Stimulated activated CD4-positive, alpha-beta T cell treated with anti-CD3 and anti-CD28 coated beads, TNF-alpha, amount 100 ng/mL, for 4 hours (primary cell): ENCODE data around the gene SKAP1.
"Not testable (repeated sequence)": the region's sequence is repeated elsewhere in the genome, so short reads cannot be mapped to it uniquely, and the experiment has no call there.

ENCODE experiments used
- DNase-seq, 3 experiments: peaks; one replicate each; pipeline ENCODE4 v3.0.0-alpha.2; 2020; ENCODE audit warnings: low read depth in 3 of 3

Gene SKAP1

GRCh38 chr17:48413613-48414405 lies 16.2 kb downstream of the SKAP1 start:
- DNase-seq = no peak

GRCh38 chr17:48412841-48413240 lies 17.2 kb downstream of the SKAP1 start:
- DNase-seq = no peak

- not testable (repeated sequence) for DNase-seq
Observed at GRCh38 chr17:48410821-48411220, 19.2 kb downstream of the SKAP1 start.

GRCh38 chr17:48409607-48410006 lies 20.4 kb downstream of the SKAP1 start:
- DNase-seq = no peak

GRCh38 chr17:48406936-48407567 lies 23.0 kb downstream of the SKAP1 start:
- no peak for DNase-seq

GRCh38 chr17:48394821-48395220 lies 35.2 kb downstream of the SKAP1 start:
- no peak for DNase-seq

GRCh38 chr17:48393283-48393682 lies 36.7 kb downstream of the SKAP1 start:
- no peak for DNase-seq

- no peak for DNase-seq
Observed at GRCh38 chr17:48392857-48393256, 37.2 kb downstream of the SKAP1 start.

GRCh38 chr17:48391444-48391843 lies 38.6 kb downstream of the SKAP1 start:
- no peak for DNase-seq

GRCh38 chr17:48389903-48390302 lies 40.1 kb downstream of the SKAP1 start:
- DNase-seq = no peak

GRCh38 chr17:48388955-48389743 lies 40.9 kb downstream of the SKAP1 start:
- DNase-seq = no peak

GRCh38 chr17:48386826-48387225 lies 43.2 kb downstream of the SKAP1 start:
- DNase-seq = no peak

GRCh38 chr17:48385319-48385718 lies 44.7 kb downstream of the SKAP1 start:
- DNase-seq = no peak

- DNase-seq = no peak
Observed at GRCh38 chr17:48384164-48384563, 45.9 kb downstream of the SKAP1 start.

- DNase-seq = no peak
Observed at GRCh38 chr17:48382989-48383388, 47.0 kb downstream of the SKAP1 start.

- DNase-seq = no peak
Observed at GRCh38 chr17:48378708-48379392, 51.2 kb downstream of the SKAP1 start.

- no peak for DNase-seq
Observed at GRCh38 chr17:48378238-48378637, 51.8 kb downstream of the SKAP1 start.

GRCh38 chr17:48376682-48377325 lies 53.2 kb downstream of the SKAP1 start:
- DNase-seq = no peak

GRCh38 chr17:48375356-48375755 lies 54.7 kb downstream of the SKAP1 start:
- no peak for DNase-seq

- DNase-seq = no peak
Observed at GRCh38 chr17:48374650-48375230, 55.3 kb downstream of the SKAP1 start.

GRCh38 chr17:48373883-48374282 lies 56.1 kb downstream of the SKAP1 start:
- DNase-seq = no peak
